Osteocyte (in vitro differentiated cells): ENCODE measurements around the gene ETS1. TPM values are rescaled to one million over a fixed set of nuclear protein-coding genes. Genes with fewer than 3 reads are reported as not detected.

Experiments
- DNase-seq: peaks from one replicate; pipeline ENCODE4 v3.0.0; 2021; ENCODE audit warnings: mixed read lengths; ENCODE audit not compliant: unreplicated experiment; ENCODE audit errors: extremely low spot score
- H3K27ac Mint-ChIP-seq: one replicate; pipeline ENCODE4 v1.8.0; 2021; ENCODE audit warnings: mild to moderate bottlenecking, mixed read lengths; ENCODE audit not compliant: unreplicated experiment
- H3K27me3 Mint-ChIP-seq: one replicate; pipeline ENCODE4 v1.8.0; 2021; ENCODE audit warnings: mixed read lengths; ENCODE audit not compliant: unreplicated experiment
- H3K36me3 Mint-ChIP-seq: one replicate; pipeline ENCODE4 v1.8.0; 2021; ENCODE audit warnings: mixed read lengths; ENCODE audit not compliant: unreplicated experiment
- H3K4me1 Mint-ChIP-seq: one replicate; pipeline ENCODE4 v1.8.0; 2021; ENCODE audit warnings: mixed read lengths; ENCODE audit not compliant: unreplicated experiment
- H3K4me3 Mint-ChIP-seq: one replicate; pipeline ENCODE4 v1.8.0; 2021; ENCODE audit warnings: mild to moderate bottlenecking, moderate library complexity, mixed read lengths; ENCODE audit not compliant: unreplicated experiment
- H3K9me3 Mint-ChIP-seq: one replicate; pipeline ENCODE4 v1.8.0; 2021; ENCODE audit warnings: mixed read lengths; ENCODE audit not compliant: unreplicated experiment
- total RNA-seq: library from RNA; stranded (reverse); gene quantifications from 2 replicates; pipeline ENCODE4 v1.2.1, GENCODE V29; 2021
- TF ChIP-seq, protein P1 (sequence below): fragments of 200-600 bp; sonication (generic); IDR thresholded peaks from 2 replicates; pipeline ENCODE4 v1.5.0; 2021; ENCODE audit warnings: antibody characterized with exemption, mild to moderate bottlenecking, moderate library complexity

Gene ETS1
- total RNA-seq, 1 donor from 2014 or later = 77.9 TPM

DNA sequence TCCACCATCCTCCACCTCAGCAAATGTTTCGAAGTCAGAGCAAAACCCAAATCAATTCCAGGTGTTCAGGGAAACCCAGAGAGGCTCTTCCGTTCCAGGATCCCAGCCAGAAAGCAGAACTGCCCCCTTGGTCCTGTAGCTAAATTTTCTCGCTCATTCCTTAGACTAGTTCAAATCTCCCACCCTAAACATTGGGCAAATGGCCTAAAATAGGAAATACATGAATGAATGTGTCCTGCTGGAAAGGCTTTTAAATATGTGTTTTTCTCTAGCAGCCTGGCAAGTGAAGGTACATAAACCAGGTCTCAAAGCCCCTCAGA is 89.6 kb downstream of the ETS1 start:
- TF ChIP-seq, protein P1, sequence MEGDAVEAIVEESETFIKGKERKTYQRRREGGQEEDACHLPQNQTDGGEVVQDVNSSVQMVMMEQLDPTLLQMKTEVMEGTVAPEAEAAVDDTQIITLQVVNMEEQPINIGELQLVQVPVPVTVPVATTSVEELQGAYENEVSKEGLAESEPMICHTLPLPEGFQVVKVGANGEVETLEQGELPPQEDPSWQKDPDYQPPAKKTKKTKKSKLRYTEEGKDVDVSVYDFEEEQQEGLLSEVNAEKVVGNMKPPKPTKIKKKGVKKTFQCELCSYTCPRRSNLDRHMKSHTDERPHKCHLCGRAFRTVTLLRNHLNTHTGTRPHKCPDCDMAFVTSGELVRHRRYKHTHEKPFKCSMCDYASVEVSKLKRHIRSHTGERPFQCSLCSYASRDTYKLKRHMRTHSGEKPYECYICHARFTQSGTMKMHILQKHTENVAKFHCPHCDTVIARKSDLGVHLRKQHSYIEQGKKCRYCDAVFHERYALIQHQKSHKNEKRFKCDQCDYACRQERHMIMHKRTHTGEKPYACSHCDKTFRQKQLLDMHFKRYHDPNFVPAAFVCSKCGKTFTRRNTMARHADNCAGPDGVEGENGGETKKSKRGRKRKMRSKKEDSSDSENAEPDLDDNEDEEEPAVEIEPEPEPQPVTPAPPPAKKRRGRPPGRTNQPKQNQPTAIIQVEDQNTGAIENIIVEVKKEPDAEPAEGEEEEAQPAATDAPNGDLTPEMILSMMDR = no peak

DNA sequence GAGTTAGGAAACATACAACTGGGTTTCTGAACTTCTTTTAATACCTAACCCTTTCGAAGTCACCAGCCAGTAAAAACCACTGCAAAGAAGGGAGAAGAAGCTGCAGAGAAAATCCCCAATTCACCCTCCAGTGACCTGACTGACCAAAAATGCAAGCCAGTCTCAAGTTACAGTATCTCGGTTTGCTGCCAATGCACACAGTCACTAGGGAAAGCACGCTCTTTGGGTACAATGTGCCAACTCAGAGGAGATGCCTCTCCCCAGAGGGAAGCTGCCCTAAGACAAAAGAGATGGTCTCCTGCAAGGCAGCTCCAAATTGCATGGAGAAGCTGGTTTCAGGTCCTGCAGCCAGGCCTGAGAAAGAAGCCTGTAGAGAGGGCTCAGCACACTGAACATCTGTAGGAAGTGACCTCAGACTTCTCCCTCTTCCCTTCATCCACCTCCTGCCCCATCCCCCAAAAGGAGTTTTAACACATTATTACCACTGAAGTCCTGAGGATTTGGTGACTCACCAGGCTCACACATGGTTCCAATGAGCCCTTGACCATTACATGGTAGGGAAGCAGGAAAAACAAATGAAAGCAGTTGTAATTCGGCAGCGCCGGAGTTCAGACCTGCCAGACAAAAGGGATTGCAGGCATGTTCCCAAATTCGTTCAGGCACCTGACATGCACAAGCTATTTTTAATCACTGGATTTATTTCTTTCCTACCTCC is 90.1 kb downstream of the ETS1 start:
- TF ChIP-seq, protein P1 = no peak
- no peaks in the 10 kb centered on the region for H3K9me3 Mint-ChIP-seq
- peak; percentile 86 for DNase-seq
- H3K27ac Mint-ChIP-seq = peak overlapping the region; percentile 91
- peak overlapping the region; percentile 57 for H3K4me3 Mint-ChIP-seq
- H3K36me3 Mint-ChIP-seq = peaks cover 2% of the 10 kb centered on the region
- peaks cover 96% of the 10 kb centered on the region for H3K4me1 Mint-ChIP-seq
- H3K27me3 Mint-ChIP-seq = no peaks in the 10 kb centered on the region

More for the DNA sequence above, 89.6 kb downstream of the ETS1 start:
- peaks cover 96% of the 10 kb centered on the region for H3K4me1 Mint-ChIP-seq
- DNase-seq = no peak
- H3K4me3 Mint-ChIP-seq = peak overlapping the region; percentile 57
- H3K27me3 Mint-ChIP-seq = no peaks in the 10 kb centered on the region
- H3K27ac Mint-ChIP-seq = peak overlapping the region; percentile 91
- H3K9me3 Mint-ChIP-seq = no peaks in the 10 kb centered on the region
- H3K36me3 Mint-ChIP-seq = peaks cover 2% of the 10 kb centered on the region

DNA sequence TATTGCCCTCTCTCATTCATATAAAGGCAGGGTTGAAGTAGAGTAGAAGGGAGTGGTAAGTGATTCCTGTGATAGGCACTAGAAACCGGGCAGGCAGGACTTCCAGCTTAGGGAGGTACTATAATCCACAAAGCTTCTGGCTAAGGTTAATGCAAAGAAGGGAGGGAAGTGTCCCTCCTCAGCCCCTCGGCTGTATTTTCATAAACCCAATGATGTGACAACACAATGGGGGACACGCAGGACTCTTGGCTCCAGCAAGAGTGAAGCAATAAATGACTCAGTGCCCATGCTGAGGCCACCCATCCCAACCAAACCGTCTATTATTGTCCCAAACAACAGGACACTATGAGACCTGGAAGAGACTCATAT is 90.7 kb downstream of the ETS1 start:
- Mint-ChIP-seq H3K4me3 (peak overlapping the region; percentile 57), H3K27me3 (no peaks in the 10 kb centered on the region), H3K36me3 (peaks cover 2% of the 10 kb centered on the region), H3K27ac (peak overlapping the region; percentile 91), H3K9me3 (no peaks in the 10 kb centered on the region), H3K4me1 (peaks cover 96% of the 10 kb centered on the region)
- DNase-seq = no peak
- TF ChIP-seq, protein P1 = no peak

DNA sequence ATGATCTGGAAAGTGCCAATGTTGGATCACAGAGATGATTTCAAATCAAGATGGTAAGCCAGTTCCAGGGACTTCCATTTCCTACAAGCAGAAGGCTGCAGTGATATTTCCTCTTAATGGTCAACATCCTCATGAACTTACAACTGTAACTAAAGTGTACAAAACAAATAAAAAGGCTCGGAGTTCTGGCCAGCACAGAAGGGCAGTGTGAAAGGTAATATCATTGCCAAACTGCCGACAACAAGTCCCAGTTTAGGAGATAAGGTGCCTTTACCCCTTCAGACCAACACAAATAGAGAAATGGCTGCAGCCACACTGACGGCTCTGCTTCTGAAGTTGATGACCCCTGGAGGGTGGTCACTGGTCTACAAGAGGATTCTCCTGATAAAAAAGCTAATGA is 91.1 kb downstream of the ETS1 start:
- Mint-ChIP-seq H3K4me3 (peak overlapping the region; percentile 57), H3K4me1 (peaks cover 96% of the 10 kb centered on the region), H3K36me3 (peaks cover 2% of the 10 kb centered on the region), H3K27ac (peak overlapping the region; percentile 91), H3K27me3 (no peaks in the 10 kb centered on the region), H3K9me3 (no peaks in the 10 kb centered on the region)
- DNase-seq = no peak
- TF ChIP-seq, protein P1 = no peak

DNA sequence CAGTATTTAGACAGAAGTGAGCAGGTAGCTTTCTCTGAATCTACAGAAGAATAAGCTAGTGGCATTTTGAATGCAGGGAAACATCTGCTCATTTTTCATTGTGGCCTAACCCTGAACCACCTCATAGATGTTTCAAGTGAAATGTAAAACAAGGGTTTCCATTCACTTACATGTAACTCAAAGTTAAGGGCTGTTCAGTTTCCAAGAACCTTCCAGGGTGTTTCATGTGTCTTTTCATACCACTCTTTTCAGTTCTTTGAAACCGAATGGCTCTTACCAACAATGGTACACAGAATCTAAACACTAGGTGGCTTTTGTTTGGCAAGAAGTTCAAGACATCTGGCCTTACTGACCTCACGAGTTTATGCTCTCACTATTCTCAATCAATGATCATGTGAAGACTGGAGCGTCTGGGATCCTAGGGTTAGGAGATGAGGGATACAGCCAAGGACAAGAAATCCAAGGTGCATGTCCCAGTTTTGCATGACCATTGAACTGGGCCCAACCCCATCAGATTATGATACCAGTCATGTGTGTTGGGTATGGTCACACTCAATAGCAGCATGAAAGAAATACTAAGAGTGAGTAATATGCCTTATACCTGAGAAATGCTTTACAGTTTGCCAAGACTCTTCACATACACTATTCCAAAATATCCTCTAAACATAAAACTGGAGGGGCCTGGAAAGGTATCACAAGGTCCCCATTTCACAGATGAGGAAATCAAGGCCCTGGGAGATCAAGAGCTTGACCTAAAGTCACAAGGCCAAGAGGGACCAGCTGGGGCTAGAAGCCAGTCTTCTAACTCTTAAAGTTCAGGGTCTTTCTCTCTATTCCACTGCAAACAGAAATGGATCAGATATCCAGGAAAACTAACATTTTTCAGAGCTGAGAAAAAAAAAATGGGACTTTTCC is 92.7 kb downstream of the ETS1 start:
- peaks cover 13% of the 10 kb centered on the region for H3K36me3 Mint-ChIP-seq
- DNase-seq = no peak

More for the DNA sequence above, 92.7 kb downstream of the ETS1 start:
- Mint-ChIP-seq H3K27ac (peak overlapping the region; percentile 91), H3K4me3 (no peak overlapping the region), H3K9me3 (no peaks in the 10 kb centered on the region), H3K27me3 (no peaks in the 10 kb centered on the region), H3K4me1 (peaks cover 88% of the 10 kb centered on the region)
- TF ChIP-seq, protein P1 = no peak
